Measurements from ENCODE around the gene FCRL4. TPM values are rescaled to one million over a fixed set of nuclear protein-coding genes. Genes with fewer than 3 reads are reported as not detected.

Gene FCRL4
- under 1 TPM in 1 of 2 donors, not detected in 1; 0.28 TPM for total RNA-seq
- long read RNA-seq: 0 reads

DNA sequence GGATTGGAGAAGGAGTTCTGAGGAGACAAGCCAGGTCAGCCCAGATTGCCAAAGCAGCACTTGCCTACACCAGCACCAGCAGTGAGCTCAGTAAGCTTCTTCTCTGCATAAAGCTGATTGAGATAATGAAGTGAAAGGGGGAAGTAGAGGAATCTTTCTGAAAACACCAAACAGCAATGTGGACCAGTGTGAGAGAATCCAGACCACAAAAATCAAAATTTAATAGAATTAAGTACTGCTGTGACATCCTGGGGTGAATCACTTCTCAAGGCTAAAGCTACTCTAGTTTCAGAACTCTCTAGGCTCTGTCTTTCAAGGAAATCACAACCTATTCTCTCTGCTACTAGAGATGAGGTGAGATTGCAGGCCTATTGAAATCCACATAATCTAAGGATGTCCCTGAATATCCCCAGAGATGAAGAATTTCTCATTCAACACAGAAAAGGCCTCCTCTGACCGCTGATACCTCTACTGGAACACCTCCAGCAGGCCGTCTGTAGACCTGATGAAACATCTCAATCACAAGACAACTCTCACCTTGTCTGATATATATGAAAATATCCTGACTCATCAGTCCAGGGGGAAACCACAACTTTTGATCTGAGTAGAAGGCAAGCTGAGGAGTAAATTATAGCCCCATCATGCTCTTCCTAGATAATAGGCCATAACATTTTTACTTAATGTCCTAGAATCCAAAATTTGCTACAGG, at the start of gene FCRL4:
TSS of gene FCRL4 (minus strand) at position 127 of the 709 bp plus-strand sequence. CDS start 141 bp downstream, outside the sequence.
- DNase-seq: no peak
- ATAC-seq: no peak
- intact Hi-C loops (cut with DNase I, micrococcal nuclease): no loop called here

DNA sequence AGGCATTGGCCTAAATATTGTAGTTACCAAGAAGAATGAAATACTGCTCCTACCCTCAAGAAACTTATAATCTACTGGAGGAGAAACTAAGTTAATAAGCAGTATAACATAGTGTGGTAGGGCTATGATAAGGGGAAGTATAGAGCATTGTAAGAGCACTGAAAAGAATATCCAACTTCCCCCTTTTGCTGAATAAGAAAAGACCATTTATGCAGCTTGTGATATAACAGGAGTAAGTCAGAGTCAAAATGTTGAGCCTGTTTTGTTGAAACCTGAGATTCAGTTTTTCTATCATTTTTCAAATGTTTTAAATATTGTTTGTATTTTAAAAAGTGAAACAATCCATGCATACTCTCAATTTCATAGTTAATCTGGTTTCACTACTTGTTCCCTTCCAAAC, 48.3 kb upstream of the FCRL4 start:
- intact Hi-C loops (cut with DNase I, micrococcal nuclease): no loop called here
- no peak for ATAC-seq
- no peak for DNase-seq

DNA sequence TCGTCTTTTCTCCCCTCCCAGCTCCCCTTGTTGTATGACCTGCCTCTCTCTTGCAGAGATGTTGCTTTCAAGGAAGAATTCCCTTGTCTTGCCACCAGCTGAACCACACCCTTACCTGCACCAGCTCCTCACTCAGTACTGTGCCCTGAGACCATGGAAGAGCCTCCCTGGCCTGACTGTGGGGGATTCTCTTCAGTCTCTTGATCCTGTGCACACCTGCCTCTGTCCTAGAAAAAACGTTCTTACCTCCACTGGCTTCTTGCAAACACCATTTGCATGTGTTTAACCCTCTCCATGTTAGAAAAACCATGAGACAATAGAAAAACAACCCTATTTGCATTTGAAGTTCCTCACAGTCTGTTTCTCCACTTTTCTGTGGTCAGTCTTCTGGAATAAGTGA, 43.3 kb upstream of the FCRL4 start:
- ATAC-seq (no peak), DNase-seq (no peak)
- intact Hi-C loops (cut with DNase I, micrococcal nuclease): no loop called here

DNA sequence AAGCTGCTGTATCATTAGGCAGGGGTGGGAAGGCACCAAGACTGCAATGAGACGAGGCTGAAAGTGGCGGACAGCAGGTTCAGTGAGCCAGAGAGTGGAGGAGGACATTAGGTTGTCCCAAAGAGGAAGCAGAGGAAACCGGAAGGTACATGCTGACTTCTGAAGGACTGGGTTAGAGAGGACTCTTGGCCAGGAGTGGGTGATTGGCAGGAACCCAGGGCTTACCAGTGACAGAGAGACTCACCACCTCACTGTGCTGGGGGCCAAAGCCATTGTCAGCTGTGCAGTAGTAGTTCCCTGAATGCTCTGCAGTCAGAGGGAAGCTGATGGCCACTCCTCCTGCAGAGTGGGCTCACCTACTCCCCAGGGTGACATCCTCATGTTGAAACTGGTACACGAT, 41.9 kb upstream of the FCRL4 start:
- ATAC-seq (no peak), DNase-seq (no peak)
- intact Hi-C loops (cut with DNase I, micrococcal nuclease): no loop called here

DNA sequence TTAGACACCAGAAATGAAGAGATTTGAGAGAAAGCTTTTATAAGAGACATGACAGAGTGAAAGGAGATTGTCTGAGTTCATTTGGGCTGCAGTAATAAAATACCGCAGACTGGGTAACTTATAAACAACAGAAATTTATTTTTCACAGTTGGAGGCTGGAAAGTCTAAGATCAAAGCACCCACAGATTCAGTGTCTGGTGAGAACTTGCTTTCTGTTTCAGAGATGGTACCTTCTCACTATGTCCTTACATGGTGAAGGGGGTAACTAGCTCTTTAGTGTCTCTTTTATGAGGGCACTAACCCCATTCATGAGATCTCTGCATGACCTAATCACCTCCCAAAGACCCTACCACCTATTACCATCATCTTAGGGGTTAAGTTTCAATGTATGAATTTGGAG, 30.9 kb upstream of the FCRL4 start:
- no peak for DNase-seq

DNA sequence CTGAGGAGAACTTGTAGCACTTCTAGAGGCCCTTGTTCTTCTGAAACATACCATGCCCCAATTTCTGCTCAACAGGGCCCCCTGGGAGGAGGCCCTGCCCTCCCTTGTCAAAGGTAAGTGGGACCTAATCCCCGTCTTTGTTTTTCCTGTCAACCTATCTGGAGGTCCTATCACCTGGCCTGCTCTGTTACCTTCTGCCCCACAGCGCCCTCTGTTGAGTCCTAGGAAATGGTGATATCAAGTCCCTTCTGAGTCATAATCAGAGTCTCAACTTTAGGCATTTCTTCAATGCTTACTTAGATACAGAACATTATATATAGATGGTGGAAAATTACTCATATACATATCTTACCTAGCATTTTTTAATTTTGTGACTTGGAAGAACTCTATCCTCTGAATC, 28.2 kb upstream of the FCRL4 start:
- intact Hi-C loops (cut with DNase I, micrococcal nuclease): no loop called here
- ATAC-seq: no peak

More for the DNA sequence above, 30.9 kb upstream of the FCRL4 start:
- intact Hi-C loops (cut with DNase I, micrococcal nuclease): no loop called here
- no peak for ATAC-seq

DNA sequence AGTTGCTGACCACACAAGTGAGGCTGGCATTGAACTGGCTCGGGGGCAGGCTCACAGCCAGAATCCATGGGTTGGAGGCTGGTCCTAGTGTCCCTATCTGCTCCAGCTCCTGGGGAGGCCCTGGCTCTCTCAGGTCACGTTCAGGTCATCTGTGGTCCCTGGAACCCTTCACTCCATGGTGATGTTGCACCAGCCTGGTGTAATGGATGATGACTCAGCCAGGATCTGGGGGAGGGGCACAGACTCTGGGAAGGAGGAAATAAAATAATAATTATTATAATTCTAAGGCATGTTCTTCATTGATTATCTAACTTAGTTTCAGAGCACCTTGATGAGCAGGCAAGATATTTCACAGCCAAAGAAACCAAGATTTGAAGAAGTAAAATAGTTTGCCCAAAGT, 26.6 kb upstream of the FCRL4 start:
- DNase-seq (no peak), ATAC-seq (no peak)

More for the DNA sequence above, 28.2 kb upstream of the FCRL4 start:
- DNase-seq: peak in 1 of 2 donors; percentile 54

DNA sequence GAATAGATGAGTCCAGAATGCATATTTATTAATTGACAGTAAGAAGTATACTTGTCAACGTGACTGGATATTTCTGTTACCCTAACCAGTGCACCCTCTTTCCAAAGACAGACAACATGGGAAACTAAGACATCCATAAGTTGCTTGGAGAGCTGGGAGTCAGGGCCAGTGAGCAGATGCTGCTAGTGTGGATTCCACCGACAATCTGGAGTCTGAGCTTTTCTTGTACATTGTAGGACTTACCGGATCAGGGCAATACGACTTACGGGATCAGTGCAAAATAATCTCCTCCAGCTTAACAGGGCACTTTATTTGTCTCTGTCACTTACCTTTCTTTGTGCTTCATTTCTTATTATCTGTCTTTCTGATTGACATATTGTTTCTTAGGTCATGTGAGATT, 24.6 kb upstream of the FCRL4 start:
- no peak for ATAC-seq
- intact Hi-C loops (cut with DNase I, micrococcal nuclease): no loop called here
- DNase-seq: no peak

More for the DNA sequence above, 26.6 kb upstream of the FCRL4 start:
- intact Hi-C loops (cut with DNase I, micrococcal nuclease): no loop called here

DNA sequence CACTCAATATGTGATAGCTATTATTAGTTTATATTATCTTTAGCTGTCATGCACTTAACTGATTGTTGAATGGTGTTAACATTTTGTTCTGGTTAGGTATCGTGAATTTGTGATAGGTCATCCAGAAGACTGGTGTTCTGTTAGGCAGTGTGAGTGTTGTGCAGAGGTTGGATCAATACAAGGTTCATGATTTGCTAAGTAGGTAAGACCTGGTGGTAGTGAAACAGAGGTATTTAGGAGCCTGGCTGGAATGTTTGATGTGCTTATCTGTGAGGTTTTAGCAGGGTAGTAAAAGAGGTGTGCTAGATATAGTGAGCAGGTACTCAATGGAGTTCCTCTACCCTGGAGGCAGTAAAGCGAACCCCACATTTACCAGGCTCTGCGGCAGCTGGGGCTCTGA, 20.3 kb upstream of the FCRL4 start:
- intact Hi-C loops (cut with DNase I, micrococcal nuclease): no loop called here

DNA sequence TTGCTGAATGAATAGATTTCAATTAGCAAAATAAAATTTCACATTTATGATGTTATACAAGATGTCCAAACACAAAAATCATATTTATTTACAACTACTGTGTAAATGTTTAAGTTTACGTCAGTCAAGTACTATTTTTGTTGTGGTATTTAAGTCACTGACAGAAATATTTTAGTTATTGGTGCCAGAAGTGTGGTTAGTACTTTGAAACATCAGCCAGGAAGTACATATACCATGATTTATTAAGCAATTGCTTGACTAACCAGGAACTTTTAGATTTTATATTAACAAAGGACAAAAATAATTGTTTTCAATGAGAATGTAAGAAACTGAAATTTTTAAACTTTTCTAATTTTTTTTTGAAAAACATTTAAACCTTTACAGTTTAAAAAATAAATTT, 2.4 kb upstream of the FCRL4 start:
- DNase-seq (no peak), ATAC-seq (no peak)
- intact Hi-C loops (cut with DNase I, micrococcal nuclease): no loop called here

More for the DNA sequence above, 20.3 kb upstream of the FCRL4 start:
- DNase-seq (no peak), ATAC-seq (no peak)

DNA sequence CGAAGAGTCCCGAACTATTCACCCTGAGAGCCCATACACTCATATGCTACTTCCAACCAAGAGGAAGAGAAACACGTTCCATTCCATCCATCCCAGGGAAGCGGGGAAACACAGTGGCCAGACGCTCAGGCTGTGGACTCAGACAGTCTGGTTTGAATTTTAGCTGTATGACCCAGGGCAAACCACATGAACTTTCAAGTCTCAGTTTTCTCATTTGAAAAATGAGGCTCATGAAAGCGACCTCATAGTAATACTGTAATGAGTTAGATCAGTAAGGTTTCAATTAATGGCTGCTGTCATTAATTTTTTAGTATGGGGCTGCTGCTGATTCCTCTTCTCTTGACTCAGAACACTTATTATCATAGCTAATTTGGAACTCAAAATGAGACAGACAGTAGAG, 1.5 kb downstream of the FCRL4 start:
- DNase-seq (no peak), ATAC-seq (no peak)
- intact Hi-C loops (cut with DNase I, micrococcal nuclease): no loop called here

DNA sequence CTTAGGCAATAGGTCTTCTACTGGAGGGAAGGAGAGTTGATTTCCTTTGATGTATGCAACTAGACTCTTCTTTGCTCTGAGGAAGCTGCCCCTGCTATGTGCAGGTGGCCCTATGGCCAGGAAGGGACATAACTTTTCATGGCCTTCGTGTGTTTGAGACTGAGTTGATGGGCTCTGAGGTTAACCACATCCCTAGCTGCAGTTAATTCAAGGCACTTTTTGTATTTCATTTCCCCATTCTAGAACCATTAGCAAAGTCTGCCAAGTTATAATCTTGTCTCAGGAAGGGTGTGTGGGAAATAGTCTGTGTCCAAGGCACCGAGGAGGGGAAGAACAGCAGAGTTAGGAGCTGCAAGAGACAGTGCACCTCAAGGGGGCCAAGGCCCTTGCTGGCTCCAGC, 2.5 kb downstream of the FCRL4 start:
- no peak for ATAC-seq
- intact Hi-C loops (cut with DNase I, micrococcal nuclease): no loop called here
- DNase-seq: no peak

DNA sequence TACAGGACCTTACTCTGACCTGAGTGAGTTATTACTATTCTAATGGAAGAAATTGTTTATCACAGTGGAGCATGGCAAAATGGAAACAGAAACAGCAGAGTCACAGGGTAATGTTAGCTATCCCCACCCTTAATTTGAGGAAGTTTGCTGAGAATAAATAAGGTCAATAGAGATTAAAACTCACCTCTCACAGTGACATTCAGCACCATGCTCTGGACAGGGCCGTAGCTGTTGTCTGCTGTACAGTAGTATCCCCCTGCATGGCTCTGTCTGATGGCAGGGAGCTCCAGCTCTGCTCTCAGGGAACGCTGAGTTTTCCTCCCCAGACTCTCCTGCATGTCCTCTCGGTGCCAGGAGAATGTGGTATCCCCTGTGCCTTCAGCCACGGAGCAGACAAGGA, 11.9 kb downstream of the FCRL4 start:
- intact Hi-C loops (cut with DNase I, micrococcal nuclease): loop anchor here in 1 of 2 donors (10.0 kb wide), 1 partner anchor 539 kb away; a partner anchor contains a TSS
- DNase-seq: no peak
- ATAC-seq: peak; percentile 38

DNA sequence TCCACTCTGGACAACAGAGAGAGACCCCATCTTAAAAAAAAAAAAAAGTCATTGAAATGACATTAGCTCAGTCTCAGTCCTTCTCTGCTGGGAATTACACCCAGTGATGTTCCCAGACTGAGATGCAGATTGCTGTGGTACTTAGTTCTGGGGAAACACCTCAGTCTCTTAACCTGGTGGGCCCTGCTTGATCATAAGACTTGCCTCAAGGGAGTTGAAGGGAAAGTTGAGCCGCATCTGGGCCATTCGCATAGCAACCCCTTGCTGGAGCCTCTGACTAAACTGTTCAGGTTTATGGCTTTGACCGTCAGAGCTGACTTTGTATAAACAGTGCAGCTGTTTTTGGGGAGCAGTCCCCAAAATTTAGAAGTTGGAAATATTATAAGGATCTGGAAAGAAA, 13.4 kb downstream of the FCRL4 start:
- intact Hi-C loops (cut with DNase I, micrococcal nuclease): loop anchor here in 1 of 2 donors (10.0 kb wide), 1 partner anchor 540 kb away; a partner anchor contains a TSS
- ATAC-seq (no peak), DNase-seq (no peak)

DNA sequence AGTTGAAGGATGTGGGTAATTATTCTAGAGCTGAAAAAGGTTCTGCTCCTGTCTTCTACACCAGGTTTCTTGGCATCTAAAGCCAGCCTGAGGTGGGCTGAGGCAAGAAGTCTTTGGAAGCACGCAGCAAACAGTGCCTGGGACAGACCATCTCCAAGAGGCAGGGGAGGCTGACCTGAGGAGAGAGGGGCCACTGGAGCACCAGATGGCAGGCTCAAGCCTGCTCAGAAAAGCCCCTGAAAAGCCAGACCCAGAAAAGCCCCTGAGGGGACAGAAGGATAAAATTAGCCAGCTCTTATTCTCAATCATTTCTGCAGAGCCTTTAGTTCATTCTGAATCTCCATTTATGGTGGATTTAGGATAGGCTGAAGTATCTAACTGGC, 17.1 kb downstream of the FCRL4 start:
- intact Hi-C loops (cut with DNase I, micrococcal nuclease): loop anchor here in 1 of 2 donors (10.0 kb wide), 1 partner anchor 544 kb away; a partner anchor contains a TSS
- ATAC-seq: no peak
- no peak for DNase-seq

DNA sequence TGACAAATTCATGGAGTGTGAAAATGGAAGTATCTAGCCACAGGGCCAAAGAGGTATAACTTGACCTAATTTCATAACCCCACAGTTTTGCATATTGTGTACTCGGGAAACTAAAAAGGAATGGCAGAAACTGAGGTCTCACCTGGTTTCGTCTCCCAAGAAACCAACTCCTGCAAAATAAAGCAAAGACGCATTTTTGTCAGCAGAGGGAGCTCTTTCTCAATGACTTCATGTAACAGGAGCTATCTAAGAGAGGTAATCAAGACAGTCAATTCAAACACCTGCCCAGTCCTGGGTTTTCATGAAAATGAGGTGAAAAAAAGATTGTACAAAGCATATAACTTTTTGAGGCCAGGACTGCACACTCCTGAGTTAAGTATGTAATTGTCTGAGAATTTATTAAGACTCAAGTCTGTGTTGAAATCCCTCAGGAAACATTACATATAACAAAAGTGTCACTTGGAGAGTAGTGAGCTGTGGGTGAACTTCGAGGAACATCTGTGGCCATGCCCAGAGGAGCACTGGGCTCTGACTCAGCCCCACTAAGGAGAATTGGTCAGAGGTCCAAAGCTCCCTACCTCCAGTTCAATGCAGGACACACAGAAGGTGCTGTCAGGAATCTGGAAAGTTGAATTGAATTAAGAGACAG, 17.6 kb downstream of the FCRL4 start:
- no peak for DNase-seq
- peak; percentile 69 for ATAC-seq
- intact Hi-C loops (cut with DNase I, micrococcal nuclease): loop anchor here in 1 of 2 donors (10.0 kb wide), 1 partner anchor 544 kb away; a partner anchor contains a TSS

DNA sequence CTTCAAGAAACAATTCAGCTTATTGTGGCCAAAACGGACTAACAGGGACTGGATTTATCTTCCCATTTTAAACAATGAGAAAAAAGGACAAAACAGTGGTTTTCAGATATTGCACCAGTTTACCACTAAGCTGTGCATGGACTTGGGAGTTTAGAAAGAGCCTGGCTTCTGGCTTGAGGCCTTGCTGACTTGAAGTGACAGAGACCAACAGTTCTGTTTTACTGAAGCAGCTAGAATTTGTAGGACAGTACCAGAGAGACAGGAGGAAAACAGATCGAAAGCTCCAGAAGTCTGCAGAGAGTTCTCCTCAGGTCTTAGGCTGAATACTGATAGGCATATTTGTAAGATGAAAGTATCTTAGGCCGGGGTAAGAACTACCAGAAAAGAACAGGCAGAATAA, 20.5 kb downstream of the FCRL4 start:
- no peak for ATAC-seq
- intact Hi-C loops (cut with DNase I, micrococcal nuclease): no loop called here
- no peak for DNase-seq

DNA sequence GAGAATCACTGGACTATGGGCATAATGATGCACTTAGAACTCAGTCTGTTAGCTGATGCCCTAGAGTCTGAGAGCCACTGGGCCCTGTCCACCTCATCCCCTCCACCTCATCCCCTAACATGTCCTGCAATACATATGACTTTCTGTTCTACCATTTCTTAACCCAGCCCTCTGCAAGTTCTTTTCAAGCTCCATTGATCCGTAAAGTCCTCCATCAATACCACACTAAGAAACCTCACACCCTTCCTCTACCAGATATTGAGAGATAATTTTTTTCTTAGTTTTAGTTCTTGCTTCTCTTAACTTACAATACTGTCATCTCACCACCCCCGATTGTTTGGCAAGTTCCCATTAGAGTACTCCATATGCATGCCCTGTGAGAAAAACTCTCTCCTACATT, 22.1 kb downstream of the FCRL4 start:
- no peak for DNase-seq
- intact Hi-C loops (cut with DNase I, micrococcal nuclease): no loop called here

DNA sequence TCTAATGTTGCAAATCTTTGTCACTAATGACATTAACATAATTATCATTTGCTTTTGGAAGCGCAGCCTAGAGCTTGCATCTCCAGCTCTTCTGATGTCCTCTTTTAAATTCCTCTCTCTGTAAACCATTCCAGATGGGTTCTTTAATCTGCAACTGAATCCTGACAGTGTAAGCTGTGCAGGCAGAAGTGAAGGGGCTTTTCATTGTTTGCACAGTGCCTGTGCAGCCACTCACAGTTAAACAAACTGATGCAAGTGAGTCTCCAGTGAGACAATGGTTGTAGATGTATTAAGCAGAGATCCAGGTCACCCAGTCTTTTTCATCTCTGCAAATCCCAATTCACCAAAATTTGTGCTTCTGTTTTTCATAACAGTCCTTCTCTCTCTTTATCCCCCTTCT, 23.0 kb downstream of the FCRL4 start:
- intact Hi-C loops (cut with DNase I, micrococcal nuclease): no loop called here
- ATAC-seq (no peak), DNase-seq (no peak)

More for the DNA sequence above, 22.1 kb downstream of the FCRL4 start:
- no peak for ATAC-seq

All from left colon (tissue), 2 donors.